Heart left ventricle (tissue), 16 donors: ENCODE data around the gene UTY. TPM values are rescaled to one million over a fixed set of nuclear protein-coding genes. Genes with fewer than 3 reads are reported as not detected.

Source experiments
- ATAC-seq, 4 donors: fragments of 200-7000 bp; cut with Tn5 transposase; one replicate each; pipeline ENCODE4 v1.9.1; 2020 to 2022; ENCODE audit warnings: moderate library complexity in 4 of 4, mild to moderate bottlenecking in 3 of 4, moderate number of reproducible peaks in 1 of 4
- DNase-seq, 5 donors: peaks; one replicate each; pipeline ENCODE4 v3.0.0-alpha.2; 2020
- H3K27ac ChIP-seq, 12 donors: fragments of 200-600 bp; sonication (generic) in 4 of 12; one replicate each; pipeline versions ENCODE4 v1.5.0 to v1.8.0; 2016 to 2022; ENCODE audit warnings: mild to moderate bottlenecking in 2 of 12
- H3K27me3 ChIP-seq, 9 donors: fragments of 200-600 bp; sonication (generic) in 2 of 9; one replicate each; pipeline versions ENCODE4 v1.5.1 to v1.8.0; 2016 to 2022; ENCODE audit warnings: mild to moderate bottlenecking in 3 of 9
- H3K36me3 ChIP-seq, 9 donors: fragments of 200-600 bp; sonication (generic) in 2 of 9; one replicate each; pipeline versions ENCODE4 v1.5.0 to v1.8.0; 2018 to 2022; ENCODE audit warnings: mild to moderate bottlenecking in 2 of 9
- H3K4me1 ChIP-seq, 12 donors: fragments of 200-600 bp; sonication (generic) in 4 of 12; one replicate each; pipeline versions ENCODE4 v1.5.0 to v1.8.0; 2016 to 2022; ENCODE audit warnings: mild to moderate bottlenecking in 3 of 12
- H3K4me3 ChIP-seq, 12 donors: fragments of 200-600 bp; sonication (generic) in 4 of 12; one replicate each; pipeline versions ENCODE4 v1.5.0 to v1.8.0; 2017 to 2022; ENCODE audit warnings: mild to moderate bottlenecking in 9 of 12, moderate library complexity in 4 of 12
- H3K9me3 ChIP-seq, 12 donors: fragments of 200-600 bp; sonication (generic) in 4 of 12; one replicate each; pipeline versions ENCODE4 v1.5.0 to v1.8.0; 2016 to 2022; ENCODE audit warnings: mild to moderate bottlenecking in 1 of 12
- POLR2A ChIP-seq, 2 donors: fragments of 450-650 bp; IDR thresholded peaks; one replicate each; pipeline ENCODE4 v1.6.1; 2017; ENCODE audit warnings: antibody characterized with exemption in 2 of 2, mild to moderate bottlenecking in 2 of 2, moderate library complexity in 2 of 2
- WGBS, 4 donors: extraction: QIAGEN DNeasy Blood & Tissue Kit in 2 of 4; methylation state at CpG; one replicate each; pipeline versions ENCODE4 v1.1.5 to v1.1.7; 2013 to 2018; 5-methylcytosine and 5-hydroxymethylcytosine counted together
- intact Hi-C, 10 donors: fragments of 100-400 bp; cut with DNase I; formaldehyde crosslinking; loops; one replicate each; pipeline versions ENCODE4 v1.11.1 to v1.14.2; 2022
- polyA plus RNA-seq, 2 donors: library from polyadenylated mRNA; stranded (reverse); fragments of 200-250 nt; gene quantifications; one replicate each; pipeline ENCODE4 v1.2.3, GENCODE V29; 2013
- total RNA-seq, 9 donors: library from RNA; depleted of rRNA in 2 of 9; stranded (reverse); fragments of >200 nt in 2 of 9; fragmentation: NEBNext Ultra II Directional in 3 of 9; extraction: Animal tissue kit (Norgen Biotek cat#: 25700) in 3 of 9; gene quantifications; one replicate each; pipeline versions ENCODE4 v1.1.0 to v1.2.4, GENCODE V29; 2016 to 2023
- TF ChIP-seq, protein P1 (sequence below), 12 donors: fragments of 200-600 bp; sonication (generic) in 4 of 12; IDR thresholded peaks; one replicate each; pipeline versions ENCODE4 v1.5.0 to v1.8.0; 2018 to 2022; ENCODE audit warnings: antibody characterized with exemption in 12 of 12, mild to moderate bottlenecking in 5 of 12
- donor health status: ischemic (EF 13 %, LVEDD 7.1; RV severe dilation, severe dysfunction).
- donor health status: healthy with polysubstance abuse.
- donor health status: DM: no; HTN: yes; CAD: no.
- donor health status: DM: no; HTN: no; CAD: no.
- donor health status: ischemic (EF 25% LVEDD 6.9; RV normal size, moderate dysfunction).
- donor health status: ischemic (EF 25% LVEDD 5.7; RV mildly dilated, moderate dysfunction).
- donor health status: healthy.
- donor health status: DM: yes; HTN: yes; CAD: no.
- donor health status: ischemic (EF 35%, LVEDD 5.7; RV mildly dilated, moderate dysfunction).
- donor health status: nonischemic (EF 11% LVEDD 7.7; RV severe dilation, severe dysfunction).
- donor health status: DM: yes; HTN: yes; CAD: no.
- donor health status: PGD.
- donor health status: ischemic (EF 29% LVEDD 5.4; RV normal size, mild dysfunction).
- donor health status: nonischemic (EF 23%, LVEDD 6.1; RV moderate dilation, normal function).

UTY gene
- total and polyA plus RNA-seq, 11 donors = 2.6 to 17.3 (median 11.3) TPM; not detected in 5

DNA sequence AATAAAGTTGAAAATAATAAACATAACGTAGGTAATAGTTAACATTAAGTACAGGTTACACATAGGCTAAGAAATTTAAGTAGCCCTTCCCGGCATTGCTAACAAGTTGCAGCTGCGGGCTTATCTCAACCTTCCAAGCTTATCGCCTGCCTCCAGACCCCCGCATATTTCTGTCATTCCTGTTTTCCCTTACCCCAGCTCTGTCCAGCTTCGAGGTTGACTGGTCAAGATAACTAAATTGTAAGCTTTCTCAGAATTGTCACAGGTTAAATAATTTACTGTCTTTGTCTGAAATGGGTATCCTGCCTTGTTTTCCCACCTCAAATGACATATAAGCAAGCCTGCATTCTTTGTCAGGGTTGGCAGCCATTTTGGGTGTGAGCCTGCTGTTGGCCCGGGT, 36.7 kb downstream of the UTY start:
- H3K27me3 ChIP-seq = no peaks in the 10 kb centered on the region
- H3K27ac ChIP-seq = no peak overlapping the region
- H3K4me1 ChIP-seq = peaks cover 0 to 14% (median 0%) of the 10 kb centered on the region in 12 donors
- ATAC-seq (no peak), DNase-seq (no peak)
- no peak overlapping the region for H3K4me3 ChIP-seq
- TF ChIP-seq, protein P1, sequence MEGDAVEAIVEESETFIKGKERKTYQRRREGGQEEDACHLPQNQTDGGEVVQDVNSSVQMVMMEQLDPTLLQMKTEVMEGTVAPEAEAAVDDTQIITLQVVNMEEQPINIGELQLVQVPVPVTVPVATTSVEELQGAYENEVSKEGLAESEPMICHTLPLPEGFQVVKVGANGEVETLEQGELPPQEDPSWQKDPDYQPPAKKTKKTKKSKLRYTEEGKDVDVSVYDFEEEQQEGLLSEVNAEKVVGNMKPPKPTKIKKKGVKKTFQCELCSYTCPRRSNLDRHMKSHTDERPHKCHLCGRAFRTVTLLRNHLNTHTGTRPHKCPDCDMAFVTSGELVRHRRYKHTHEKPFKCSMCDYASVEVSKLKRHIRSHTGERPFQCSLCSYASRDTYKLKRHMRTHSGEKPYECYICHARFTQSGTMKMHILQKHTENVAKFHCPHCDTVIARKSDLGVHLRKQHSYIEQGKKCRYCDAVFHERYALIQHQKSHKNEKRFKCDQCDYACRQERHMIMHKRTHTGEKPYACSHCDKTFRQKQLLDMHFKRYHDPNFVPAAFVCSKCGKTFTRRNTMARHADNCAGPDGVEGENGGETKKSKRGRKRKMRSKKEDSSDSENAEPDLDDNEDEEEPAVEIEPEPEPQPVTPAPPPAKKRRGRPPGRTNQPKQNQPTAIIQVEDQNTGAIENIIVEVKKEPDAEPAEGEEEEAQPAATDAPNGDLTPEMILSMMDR (IDR thresholded peaks at IDR 0.05) = no peak
- no peak for TF ChIP-seq POLR2A (IDR thresholded peaks at IDR 0.05)
- peaks cover 0 to 21% (median 0%) of the 10 kb centered on the region in 9 donors for H3K36me3 ChIP-seq
- 42 to 50% methylated on average over 7 of the region's 7 CpGs; no CpG with 5 or more reads in 2 of the 4 donors for whole genome bisulfite sequencing, 4 donors
- H3K9me3 ChIP-seq = no peaks in the 10 kb centered on the region
- intact Hi-C loops = no loop called here

GRCh38 chrY:13440811-13441210, 39.0 kb downstream of the UTY start:
- Histone ChIP-seq H3K9me3 (no peaks in the 10 kb centered on the region), H3K4me1 (peaks cover 0 to 14% (median 0%) of the 10 kb centered on the region in 12 donors), H3K27me3 (no peaks in the 10 kb centered on the region), H3K27ac (no peak overlapping the region), H3K36me3 (peaks cover 0 to 9% (median 0%) of the 10 kb centered on the region in 9 donors), H3K4me3 (no peak overlapping the region)
- WGBS, 4 donors = 97% methylated on average over 1 of the region's 1 CpG; no CpG with 5 or more reads in 2 of the 4 donors
- TF ChIP-seq POLR2A (IDR thresholded peaks at IDR 0.05) = no peak
- TF ChIP-seq, protein P1 (IDR thresholded peaks at IDR 0.05) = no peak
- ATAC-seq = no peak
- intact Hi-C loops = no loop called here
- DNase-seq = no peak

GRCh38 chrY:13435968-13436937, 43.6 kb downstream of the UTY start:
- ATAC-seq (peak in 2 of 4 donors; percentile 80 to 95), DNase-seq (peak in 3 of 5 donors; percentile 31 to 68 (median 36))
- H3K36me3 ChIP-seq = no peaks in the 10 kb centered on the region
- intact Hi-C loops = loop anchor here in 2 of 10 donors (5.0 to 10.0 kb wide), 2 partner anchors 41 to 269 kb away; partner anchors contain the start of gene TMSB4Y (in 1 of the 2)
- peaks cover 0 to 10% (median 0%) of the 10 kb centered on the region in 12 donors for H3K4me1 ChIP-seq
- peaks cover 0 to 12% (median 0%) of the 10 kb centered on the region in 12 donors for H3K9me3 ChIP-seq
- peak overlapping the region in 6 of 12 donors; percentile 44 to 77 (median 68) for H3K27ac ChIP-seq
- no peak for TF ChIP-seq POLR2A (IDR thresholded peaks at IDR 0.05)
- TF ChIP-seq, protein P1 (IDR thresholded peaks at IDR 0.05) = peak in 8 of 12 donors; percentile 20 to 59 (median 48)
- no peaks in the 10 kb centered on the region for H3K27me3 ChIP-seq
- 31 to 40% methylated on average over 25 of the region's 25 CpGs; no CpG with 5 or more reads in 2 of the 4 donors for WGBS, 4 donors
- H3K4me3 ChIP-seq = peak overlapping the region in 7 of 12 donors; percentile 25 to 63 (median 52)
